Karpas-422 (cell line): ENCODE measurements around the gene SEC24C. TPM values are rescaled to one million over a fixed set of nuclear protein-coding genes. Genes with fewer than 3 reads are reported as not detected.

ENCODE experiments used
- DNase-seq: peaks from one replicate; pipeline ENCODE4 v3.0.0-alpha.2; 2015
- H2AFZ ChIP-seq: fragments of 200-600 bp; sonication (generic); 2 replicates; pipeline ENCODE4 v1.6.1; 2014; ENCODE audit warnings: antibody characterized with exemption, low read length, mixed read lengths
- H3K27ac ChIP-seq: fragments of 200-600 bp; sonication (generic); 2 replicates; pipeline ENCODE4 v1.5.1; 2014; ENCODE audit warnings: mild to moderate bottlenecking, low read length, moderate library complexity
- H3K27me3 ChIP-seq: fragments of 200-600 bp; sonication (generic); 2 replicates; pipeline ENCODE4 v1.6.1; 2014; ENCODE audit warnings: low read length, mixed read lengths
- H3K36me3 ChIP-seq: fragments of 200-600 bp; sonication (generic); 2 replicates; pipeline ENCODE4 v1.6.1; 2014; ENCODE audit warnings: low read length, mixed read lengths; ENCODE audit not compliant: insufficient read depth
- H3K4me1 ChIP-seq: fragments of 200-600 bp; sonication (generic); 2 replicates; pipeline ENCODE4 v1.6.1; 2014; ENCODE audit warnings: mild to moderate bottlenecking, low read length, mixed read lengths
- H3K4me2 ChIP-seq: fragments of 200-600 bp; sonication (generic); 2 replicates; pipeline ENCODE4 v1.6.1; 2014; ENCODE audit warnings: low read length, low read depth, mild to moderate bottlenecking; ENCODE audit not compliant: poor library complexity, severe bottlenecking
- H3K4me3 ChIP-seq: fragments of 200-600 bp; sonication (generic); 2 replicates; pipeline ENCODE4 v1.5.1; 2014; ENCODE audit warnings: mild to moderate bottlenecking, antibody characterized with exemption, low read length, mixed read lengths
- H3K79me2 ChIP-seq: fragments of 200-600 bp; sonication (generic); 2 replicates; pipeline ENCODE4 v1.6.1; 2014; ENCODE audit warnings: mild to moderate bottlenecking, low read length, mixed read lengths
- H3K9ac ChIP-seq: fragments of 200-600 bp; sonication (generic); 2 replicates; pipeline ENCODE4 v1.6.0; 2014; ENCODE audit warnings: low read length
- H3K9me2 ChIP-seq: fragments of 200-600 bp; sonication (generic), shearing (Covaris generic); replicated peaks from 2 replicates; pipeline ENCODE4 v1.6.0; 2014; ENCODE audit warnings: mild to moderate bottlenecking, low read length, moderate library complexity; ENCODE audit not compliant: insufficient read depth
- H3K9me3 ChIP-seq: fragments of 300-700, 200-600 bp; sonication (generic); 2 replicates; pipeline ENCODE4 v1.6.1; 2014; ENCODE audit warnings: low read length, mixed read lengths
- H4K20me1 ChIP-seq: fragments of 200-600 bp; sonication (generic); 2 replicates; pipeline ENCODE4 v1.6.1; 2014; ENCODE audit warnings: mild to moderate bottlenecking, antibody characterized with exemption, low read length, low read depth; ENCODE audit not compliant: insufficient read depth
- small RNA-seq: library from RNA; depleted of rRNA; stranded (forward); fragments of <200 nt; gene quantifications from one replicate; pipeline ENCODE3, GENCODE V24; 2014
- total RNA-seq: library from RNA; depleted of rRNA; stranded (reverse); fragments of >200 nt; shearing (Covaris generic); gene quantifications from 2 replicates; pipeline ENCODE4 v1.2.3, GENCODE V29; 2014; ENCODE audit warnings: low replicate concordance; rRNA removed

SEC24C gene
- total RNA-seq, 1 experiment from 2014 or later = 84.6 TPM

DNA sequence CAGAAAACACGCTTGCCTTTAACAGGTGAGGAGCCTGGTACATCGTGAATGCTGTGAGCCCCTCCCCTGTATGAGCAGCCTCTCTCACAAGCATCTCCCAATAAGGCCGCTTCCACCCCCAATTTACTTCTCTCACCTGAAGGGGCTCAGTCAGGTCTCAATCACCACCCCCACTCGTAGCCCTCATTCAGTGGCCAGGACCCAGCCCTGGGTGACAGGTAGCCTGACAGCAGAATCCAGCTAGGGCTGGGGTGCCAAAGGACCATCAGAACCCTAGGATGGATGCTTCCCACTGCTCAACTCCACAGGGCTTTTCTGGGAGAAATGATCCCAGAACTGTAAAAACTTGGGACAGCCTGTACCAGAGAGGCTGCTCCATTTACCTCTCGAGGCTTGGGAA, 73.7 kb downstream of the SEC24C start:
- H3K9me3 ChIP-seq = no peaks in the 10 kb centered on the region
- DNase-seq = no peak
- no peak overlapping the region for H3K9ac ChIP-seq

DNA sequence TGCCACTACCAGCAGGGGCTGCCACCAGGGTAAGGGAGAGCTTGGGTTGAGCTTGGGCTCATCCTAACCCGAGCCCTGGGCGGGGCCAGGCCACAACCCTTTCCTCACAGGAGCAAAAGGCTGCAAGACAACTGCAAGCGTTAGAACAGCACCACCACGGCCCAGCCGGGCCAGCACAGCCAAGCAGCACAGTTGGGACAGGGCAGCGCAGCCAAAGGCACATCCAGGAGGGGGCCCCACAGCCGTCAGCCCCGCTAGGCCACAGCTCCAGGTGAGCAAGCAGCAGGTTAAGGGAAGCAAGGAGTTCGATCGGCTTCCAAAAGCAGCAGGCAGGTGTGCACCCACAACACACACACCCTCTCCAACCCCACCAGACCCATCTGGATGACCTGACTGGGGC, 74.2 kb downstream of the SEC24C start:
- no peaks in the 10 kb centered on the region for H3K9me3 ChIP-seq
- H3K4me1 ChIP-seq = no peaks in the 10 kb centered on the region
- H2AFZ ChIP-seq = no peak overlapping the region
- no peaks in the 10 kb centered on the region for H3K9me2 ChIP-seq
- H4K20me1 ChIP-seq = no peaks in the 10 kb centered on the region
- no peaks in the 10 kb centered on the region for H3K27me3 ChIP-seq
- H3K79me2 ChIP-seq = no peaks in the 10 kb centered on the region
- no peak overlapping the region for H3K27ac ChIP-seq
- DNase-seq = no peak
- H3K4me3 ChIP-seq = no peak overlapping the region
- H3K36me3 ChIP-seq = peaks cover 5% of the 10 kb centered on the region; the same call in 1 of the 2 replicates
- H3K9ac ChIP-seq = no peak overlapping the region
- H3K4me2 ChIP-seq = no peak overlapping the region

More for the DNA sequence above, 73.7 kb downstream of the SEC24C start:
- Histone ChIP-seq H3K4me1 (peaks cover under 1% of the 10 kb centered on the region; the same call in 1 of the 2 replicates), H3K4me2 (no peak overlapping the region), H4K20me1 (no peaks in the 10 kb centered on the region), H3K79me2 (no peaks in the 10 kb centered on the region), H2AFZ (no peak overlapping the region), H3K27me3 (no peaks in the 10 kb centered on the region), H3K4me3 (no peak overlapping the region), H3K36me3 (peaks cover 5% of the 10 kb centered on the region; the same call in 1 of the 2 replicates), H3K9me2 (no peaks in the 10 kb centered on the region), H3K27ac (no peak overlapping the region)

DNA sequence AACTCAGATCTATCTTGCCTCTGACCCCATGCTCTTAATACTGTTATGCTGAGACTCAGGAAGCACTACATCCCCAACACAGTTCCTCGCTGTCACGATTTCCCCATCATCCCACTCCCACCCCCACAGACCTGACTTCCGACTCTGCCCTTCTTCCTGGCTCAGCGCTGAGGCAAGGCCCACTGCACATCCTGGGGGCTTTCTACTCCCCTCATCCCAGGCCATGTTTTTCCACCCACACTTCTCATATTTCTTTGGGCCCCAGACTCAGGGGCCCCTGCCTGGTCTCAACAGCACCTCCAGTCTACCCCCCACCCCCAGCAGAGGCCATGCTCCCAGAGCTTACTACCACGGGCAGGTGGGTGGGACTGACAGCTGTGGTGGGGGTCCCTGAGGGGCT, 74.9 kb downstream of the SEC24C start:
- H3K36me3 ChIP-seq = peaks cover 5% of the 10 kb centered on the region; the same call in 1 of the 2 replicates
- H3K9ac ChIP-seq = no peak overlapping the region
- H3K4me3 ChIP-seq = no peak overlapping the region
- H3K27ac ChIP-seq = no peak overlapping the region
- no peak overlapping the region for H2AFZ ChIP-seq
- H3K27me3 ChIP-seq = no peaks in the 10 kb centered on the region
- no peak overlapping the region for H3K4me2 ChIP-seq
- H3K4me1 ChIP-seq = no peaks in the 10 kb centered on the region
- H3K79me2 ChIP-seq = no peaks in the 10 kb centered on the region
- H4K20me1 ChIP-seq = no peaks in the 10 kb centered on the region
- no peak for DNase-seq
- no peaks in the 10 kb centered on the region for H3K9me2 ChIP-seq
- H3K9me3 ChIP-seq = no peaks in the 10 kb centered on the region

DNA sequence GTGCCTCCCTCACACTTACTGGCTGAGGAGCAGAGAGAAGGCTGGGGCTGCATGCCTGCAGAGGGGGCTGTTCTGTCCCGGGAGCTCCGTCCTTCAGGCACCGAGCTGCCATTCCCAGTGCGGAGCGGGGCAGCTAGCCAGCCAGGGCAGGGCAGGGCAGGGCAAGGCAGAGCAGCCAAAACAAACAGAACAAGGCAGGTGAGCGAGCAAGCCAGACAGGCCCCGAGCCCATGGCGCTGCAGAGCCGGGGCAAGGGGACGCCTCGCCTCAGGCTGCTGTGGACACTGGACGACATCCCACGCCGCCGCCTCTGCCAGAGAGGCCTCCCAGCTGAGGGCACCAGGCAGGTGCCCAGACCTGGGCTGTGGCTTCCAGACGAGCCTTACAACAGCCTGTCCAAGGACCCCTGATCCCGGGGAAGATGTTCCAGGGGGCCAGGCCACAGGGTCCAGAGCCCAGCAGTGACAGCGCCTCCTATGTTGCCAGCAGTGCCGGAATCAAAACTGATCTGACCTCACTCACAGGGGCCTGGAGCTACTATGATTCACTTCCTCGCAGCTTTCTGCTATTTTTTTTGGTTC, 75.4 kb downstream of the SEC24C start:
- H3K4me3 ChIP-seq = no peak overlapping the region
- no peak overlapping the region for H3K9ac ChIP-seq
- peaks cover 5% of the 10 kb centered on the region; the same call in 1 of the 2 replicates for H3K36me3 ChIP-seq
- no peak overlapping the region for H2AFZ ChIP-seq
- no peaks in the 10 kb centered on the region for H3K4me1 ChIP-seq
- no peaks in the 10 kb centered on the region for H4K20me1 ChIP-seq
- H3K27me3 ChIP-seq = no peaks in the 10 kb centered on the region
- H3K9me3 ChIP-seq = no peaks in the 10 kb centered on the region
- DNase-seq = no peak
- H3K27ac ChIP-seq = no peak overlapping the region
- H3K4me2 ChIP-seq = no peak overlapping the region
- no peaks in the 10 kb centered on the region for H3K9me2 ChIP-seq
- H3K79me2 ChIP-seq = no peaks in the 10 kb centered on the region

Small RNA genes lying within 50 kb of the gene (small RNA-seq; reads per million reads assigned to genes)
- not detected for gene AC022400.4
- gene AC022400.9 = not detected
- not detected for gene RNA5SP320
- gene ZSWIM8-AS1 = not detected

Other genes starting within 250 kb of the SEC24C start
- gene PPP3CB, start 248.3 kb upstream of the SEC24C start, total RNA-seq = 24.1 and 51.0 TPM in 2 replicates
- 8.2 and 10.7 TPM in 2 replicates for gene USP54, start 153.0 kb upstream of the SEC24C start, total RNA-seq
- not detected in 2 replicates for gene MYOZ1, start 102.9 kb upstream of the SEC24C start, total RNA-seq
- not detected in 2 replicates for gene SYNPO2L, start 88.3 kb upstream of the SEC24C start, total RNA-seq
- 6.7 and 8.1 TPM in 2 replicates for gene AGAP5, start 46.3 kb upstream of the SEC24C start, total RNA-seq
- 39.0 and 57.5 TPM in 2 replicates for gene CHCHD1, start 37.7 kb downstream of the SEC24C start, total RNA-seq
- 33.0 and 49.5 TPM in 2 replicates for gene ZSWIM8, start 41.2 kb downstream of the SEC24C start, total RNA-seq
- 38.2 and 47.0 TPM in 2 replicates for gene NDST2, start 67.2 kb downstream of the SEC24C start, total RNA-seq
- gene CAMK2G, start 130.2 kb downstream of the SEC24C start, total RNA-seq = 28.2 and 33.5 TPM in 2 replicates
- gene PLAU, start 166.8 kb downstream of the SEC24C start, total RNA-seq = 3.2 and 6.3 TPM in 2 replicates